H1 (cell line): ENCODE measurements around the gene FSTL4. TPM values are rescaled to one million over a fixed set of nuclear protein-coding genes. Genes with fewer than 3 reads are reported as not detected.

Experiments used
- CTCF ChIA-PET: fragments of 300-600 bp; sonication (Branson Sonifier 250); formaldehyde crosslinking; loops from one replicate; lab custom pipeline; 2021; ENCODE audit not compliant: partially characterized antibody; lab: Charles Lee
- POLR2A ChIA-PET: fragments of 300-600 bp; sonication (Branson Sonifier 250); formaldehyde crosslinking; loops from one replicate; lab custom pipeline; 2021; ENCODE audit warnings: inconsistent platforms; ENCODE audit not compliant: partially characterized antibody; lab: Charles Lee
- DNase-seq, 2 experiments: peaks; one replicate each; pipeline versions ENCODE4 v3.0.0 to v3.0.0-alpha.2; 2010 to 2022; ENCODE audit warnings: low spot score in 2 of 2, low read depth in 1 of 2, mixed read lengths in 1 of 2
- FAIRE-seq: peaks from 2 replicates; lab custom pipeline; 2011; peaks lifted over from hg19 to GRCh38; lab: Jason Lieb, UNC
- H2AFZ ChIP-seq: 2 replicates; pipeline ENCODE4 v1.8.1; 2012; ENCODE audit warnings: low read length, inconsistent platforms
- H2AK5ac ChIP-seq: 2 replicates; pipeline ENCODE4 v1.6.1; 2013; ENCODE audit warnings: low read depth, low read length
- H2BK120ac ChIP-seq: replicated peaks from 2 replicates; pipeline ENCODE3; 2013; ENCODE audit warnings: low read depth, low read length, inconsistent platforms
- H2BK12ac ChIP-seq: 2 replicates; pipeline ENCODE4 v1.6.1; 2013; ENCODE audit warnings: low read depth, low read length
- H2BK15ac ChIP-seq: 2 replicates; pipeline ENCODE4 v1.6.1; 2013; ENCODE audit warnings: low read length
- H2BK20ac ChIP-seq: 2 replicates; pipeline ENCODE4 v1.6.1; 2013; ENCODE audit warnings: low read length
- H2BK5ac ChIP-seq: 2 replicates; pipeline ENCODE4 v1.6.1; 2013; ENCODE audit warnings: low read depth, low read length
- H3K14ac ChIP-seq: 2 replicates; pipeline ENCODE4 v1.6.1; 2013; ENCODE audit warnings: inconsistent platforms; ENCODE audit not compliant: insufficient read length
- H3K18ac ChIP-seq: 2 replicates; pipeline ENCODE4 v1.6.1; 2013; ENCODE audit warnings: low read length; ENCODE audit errors: extremely low read depth
- H3K23ac ChIP-seq: 2 replicates; pipeline ENCODE4 v1.6.1; 2013; ENCODE audit warnings: inconsistent platforms; ENCODE audit not compliant: insufficient read length
- H3K23me2 ChIP-seq: 2 replicates; pipeline ENCODE4 v1.6.1; 2013; ENCODE audit warnings: low read depth, low read length
- H3K27ac ChIP-seq: 2 replicates; pipeline ENCODE4 v1.6.1; 2011; ENCODE audit warnings: low read depth, low read length, inconsistent platforms
- H3K27me3 ChIP-seq, 4 experiments: replicated peaks in 1 of 4; 1 replicate in 1 of 4; 2 replicates in 3 of 4; pipeline versions ENCODE4 v1.6.1 to v1.8.1; 2011 to 2013; ENCODE audit warnings: low read length in 3 of 4, mild to moderate bottlenecking in 3 of 4, inconsistent platforms in 2 of 4, mixed read lengths in 2 of 4, moderate library complexity in 1 of 4; ENCODE audit not compliant: control insufficient read depth in 3 of 4, insufficient read depth in 3 of 4; ENCODE audit errors: extremely low read depth in 1 of 4
- H3K36me3 ChIP-seq, 4 experiments: 2 replicates each; pipeline versions ENCODE4 v1.6.1 to v1.8.1; 2011 to 2013; ENCODE audit warnings: mild to moderate bottlenecking in 4 of 4, low read length in 3 of 4, moderate library complexity in 2 of 4, control low read depth in 1 of 4, inconsistent platforms in 1 of 4; ENCODE audit not compliant: insufficient read depth in 4 of 4, control insufficient read depth in 2 of 4
- H3K4ac ChIP-seq: replicated peaks from 2 replicates; pipeline ENCODE3; 2013; ENCODE audit warnings: low read length, low read depth, mixed read lengths, inconsistent platforms; ENCODE audit not compliant: insufficient read length
- H3K4me1 ChIP-seq, 4 experiments: replicated peaks in 1 of 4; 1 replicate in 1 of 4; 2 replicates in 3 of 4; pipeline versions ENCODE4 v1.6.1 to v1.8.1; 2011 to 2013; ENCODE audit warnings: low read length in 3 of 4, inconsistent platforms in 2 of 4, mixed read lengths in 1 of 4; ENCODE audit not compliant: insufficient read depth in 4 of 4, control insufficient read depth in 3 of 4
- H3K4me2 ChIP-seq, 2 experiments: 2 replicates each; pipeline versions ENCODE4 v1.6.1 to v1.8.1; 2011 to 2013; ENCODE audit warnings: low read depth in 2 of 2, low read length in 2 of 2, control low read depth in 1 of 2, inconsistent platforms in 1 of 2, mild to moderate bottlenecking in 1 of 2; ENCODE audit not compliant: insufficient read depth in 1 of 2
- H3K4me3 ChIP-seq, 4 experiments: fragments of 200-600, 300-600 bp in 1 of 4; sonication (generic), shearing (Covaris generic), sonication (Bioruptor Twin) in 1 of 4; 2 replicates each; pipeline versions ENCODE4 v1.5.1 to v1.8.1; 2011 to 2016; ENCODE audit warnings: low read length in 4 of 4, low read depth in 3 of 4, control low read depth in 2 of 4, inconsistent platforms in 2 of 4, mild to moderate bottlenecking in 2 of 4, mixed read lengths in 1 of 4, moderate library complexity in 1 of 4; ENCODE audit not compliant: insufficient read depth in 2 of 4; ENCODE audit errors: extremely low read depth in 1 of 4
- H3K56ac ChIP-seq: replicated peaks from 2 replicates; pipeline ENCODE3; 2013; ENCODE audit warnings: low read depth, mild to moderate bottlenecking, mixed read lengths, low read length, inconsistent platforms; ENCODE audit not compliant: insufficient read length
- H3K79me1 ChIP-seq: 2 replicates; pipeline ENCODE4 v1.6.1; 2013; ENCODE audit warnings: low read depth, low read length, control low read depth
- H3K79me2 ChIP-seq, 2 experiments: 2 replicates each; pipeline versions ENCODE4 v1.6.1 to v1.8.1; 2012 to 2013; ENCODE audit warnings: low read length in 2 of 2, mild to moderate bottlenecking in 2 of 2, inconsistent platforms in 1 of 2; ENCODE audit not compliant: insufficient read depth in 2 of 2, control insufficient read depth in 1 of 2
- H3K9ac ChIP-seq, 4 experiments: replicated peaks in 1 of 4; 1 replicate in 1 of 4; 2 replicates in 3 of 4; pipeline versions ENCODE4 v1.6.1 to v1.8.1; 2011 to 2013; ENCODE audit warnings: low read depth in 3 of 4, low read length in 3 of 4, control low read depth in 2 of 4, mild to moderate bottlenecking in 2 of 4, moderate library complexity in 2 of 4, inconsistent platforms in 1 of 4; ENCODE audit errors: extremely low read depth in 1 of 4
- H3K9me3 ChIP-seq, 2 experiments: 2 replicates each; pipeline versions ENCODE4 v1.6.1 to v1.8.1; 2012 to 2013; ENCODE audit warnings: mild to moderate bottlenecking in 2 of 2, moderate library complexity in 2 of 2, control low read depth in 1 of 2, inconsistent platforms in 1 of 2, low read depth in 1 of 2, low read length in 1 of 2, mixed read lengths in 1 of 2; ENCODE audit not compliant: insufficient read depth in 2 of 2
- H4K20me1 ChIP-seq, 2 experiments: replicated peaks in 1 of 2; 2 replicates each; pipeline versions ENCODE3 to v1.8.1; 2011 to 2013; ENCODE audit warnings: inconsistent platforms in 2 of 2, low read length in 2 of 2, mild to moderate bottlenecking in 1 of 2; ENCODE audit not compliant: insufficient read depth in 2 of 2, control insufficient read depth in 1 of 2
- H4K5ac ChIP-seq: 2 replicates; pipeline ENCODE4 v1.6.1; 2013; ENCODE audit warnings: low read length, low read depth, mixed read lengths, inconsistent platforms; ENCODE audit not compliant: insufficient read length
- H4K8ac ChIP-seq: 2 replicates; pipeline ENCODE4 v1.8.0; 2013; ENCODE audit warnings: mild to moderate bottlenecking, moderate library complexity, low read length, inconsistent platforms; ENCODE audit not compliant: insufficient read depth; ENCODE audit errors: extremely low read depth
- H4K91ac ChIP-seq: replicated peaks from 2 replicates; pipeline ENCODE3; 2013; ENCODE audit warnings: low read length, mixed read lengths, inconsistent platforms; ENCODE audit not compliant: insufficient read length
- KDM4A ChIP-seq: IDR thresholded peaks from one replicate; pipeline ENCODE4 v1.7.1; 2012; ENCODE audit warnings: low read depth, mild to moderate bottlenecking, moderate library complexity, low read length, inconsistent platforms; ENCODE audit not compliant: severe bottlenecking
- SP1 ChIP-seq: IDR thresholded peaks from 2 replicates; pipeline ENCODE4 v1.6.1; 2011; ENCODE audit warnings: low read depth, low read length
- YY1 ChIP-seq: IDR thresholded peaks from 2 replicates; pipeline ENCODE4 v1.6.1; 2011; ENCODE audit warnings: low read depth, mild to moderate bottlenecking, low read length
- WGBS, 2 experiments: shearing (Covaris generic) in 1 of 2; methylation state at CpG; one replicate each; pipeline versions ENCODE4 v1.1.6 to v1.1.7; 2013 to 2015; ENCODE audit warnings: low lambda C conversion rate in 2 of 2, mixed read lengths in 2 of 2, inconsistent platforms in 1 of 2, low coverage in 1 of 2, missing lambda C conversion rate in 1 of 2; ENCODE audit not compliant: insufficient replicate concordance in 2 of 2, insufficient coverage in 1 of 2, insufficient read length in 1 of 2; ENCODE audit errors: extremely low coverage in 1 of 2, missing lambda C conversion rate in 1 of 2; 5-methylcytosine and 5-hydroxymethylcytosine counted together
- polyA plus RNA-seq, 7 experiments: library from polyadenylated mRNA; depleted of rRNA in 3 of 7; stranded (reverse) in 5 of 7; unstranded in 2 of 7; fragments of >200 nt in 5 of 7; fragments of 200-250 nt in 2 of 7; gene quantifications; 1 replicate in 5 of 7; 2 replicates in 1 of 7; 4 replicates in 1 of 7; pipeline versions ENCODE4 v1.2.1 to v1.2.3, GENCODE V29; 2011 to 2013; ENCODE audit warnings: missing spikeins in 2 of 7, mixed read lengths in 2 of 7
- total RNA-seq: library from RNA; stranded (reverse); fragmentation: NEBNext Ultra II Directional; extraction: Animal tissue kit (Norgen Biotek cat#: 25700); gene quantifications from 2 replicates; pipeline ENCODE4 v1.2.1, GENCODE V29; 2021

FSTL4 gene
- total and polyA plus RNA-seq, 2 of the 8 experiments (the other 6 are each of a cell fraction or from before 2014, with no cell fraction given) = 3.1 to 4.1 TPM

DNA sequence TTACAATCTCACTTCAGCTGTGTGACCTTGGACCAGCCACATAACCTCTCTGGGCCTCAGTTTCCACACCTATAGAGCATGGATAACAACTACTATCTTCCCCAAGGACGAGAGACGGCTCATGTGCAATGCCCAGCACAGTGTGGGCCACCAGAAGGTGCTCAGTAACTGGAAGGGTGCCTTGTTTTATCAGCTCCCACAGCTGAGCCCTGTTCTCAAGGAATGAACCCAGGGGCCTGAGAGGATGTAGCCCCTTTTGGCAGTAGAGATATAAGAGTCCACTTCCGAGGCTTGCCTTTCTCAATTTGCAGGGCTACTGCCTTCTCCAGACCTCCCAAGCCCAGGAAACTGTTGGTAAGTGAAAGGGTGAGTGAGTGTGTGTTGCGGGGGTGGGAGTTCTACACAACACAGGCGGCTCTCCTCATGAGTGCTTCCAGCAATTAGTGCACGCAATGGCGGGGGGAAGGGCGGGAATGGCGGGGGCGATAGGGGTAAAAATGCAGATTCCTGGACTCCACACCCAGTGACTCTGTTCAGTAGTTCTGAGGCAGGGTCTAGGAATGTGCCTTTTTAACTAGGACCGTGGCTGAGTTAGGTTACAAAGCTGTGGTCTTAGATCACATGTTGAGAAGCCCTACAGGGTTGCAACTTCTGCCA, 185.1 kb downstream of the FSTL4 start:
- H3K4me2 ChIP-seq = no peak overlapping the region
- FAIRE-seq = no peak
- TF ChIP-seq SP1 (no peak), YY1 (no peak), KDM4A (no peak)

More for the DNA sequence above, 185.1 kb downstream of the FSTL4 start:
- Histone ChIP-seq H2AFZ (no peak overlapping the region), H2BK20ac (peak overlapping the region; percentile 81), H4K91ac (no peak overlapping the region), H3K14ac (no peak overlapping the region), H4K20me1 (no peaks in the 10 kb centered on the region), H3K79me1 (no peaks in the 10 kb centered on the region; the same call in 1 of the 2 replicates), H3K9ac (no peak overlapping the region), H3K27ac (no peak overlapping the region), H2BK15ac (0 out of 2 replicates have a peak overlapping the region, but pooled peaks have one; percentile 22), H3K56ac (no peak overlapping the region), H4K5ac (no peak overlapping the region), H3K4ac (no peak overlapping the region), H2BK120ac (no peak overlapping the region), H3K4me1 (peaks cover 8 to 27% (median 18%) of the 10 kb centered on the region in 4 experiments), H2AK5ac (peak overlapping the region; percentile 67; the same call in 1 of the 2 replicates), H2BK5ac (peak overlapping the region; percentile 21; the same call in 1 of the 2 replicates), H3K36me3 (no peaks in the 10 kb centered on the region), H3K79me2 (no peaks in the 10 kb centered on the region), H3K23ac (no peak overlapping the region), H3K18ac (peak overlapping the region; percentile 41; the same call in 1 of the 2 replicates), H2BK12ac (peak overlapping the region; percentile 62; the same call in 1 of the 2 replicates), H3K9me3 (no peaks in the 10 kb centered on the region), H3K4me3 (no peak overlapping the region), H3K23me2 (no peaks in the 10 kb centered on the region), H3K27me3 (peaks cover 3 to 10% (median 7%) of the 10 kb centered on the region in 4 experiments), H4K8ac (no peak overlapping the region)
- 87% methylated on average over 11 of the region's 11 CpGs; no CpG with 5 or more reads in 1 of the 2 experiments for WGBS, 2 experiments
- POLR2A ChIA-PET = no interaction called here
- CTCF ChIA-PET = interaction anchor here (1.1 to 11.6 kb wide), 8 partner anchors 10 to 186 kb away, joined by 3 to 218 read pairs (median 30); partner anchors contain the start of gene FSTL4
- no peak for DNase-seq
